ENCODE data around the gene ANKRD22.

Gene ANKRD22

GRCh38 chr10:88851706-88852105 lies at the start of gene ANKRD22:
Gene ANKRD22 (minus strand): TSS chr10:88851844. CDS start chr10:88851607, 237 bp downstream.
- no peak for DNase-seq (ENCODE audit: low read depth)
- no peak within 1 kb of the TSS for H3K4me3 ChIP-seq (ENCODE audit: low read length)

GRCh38 chr10:88899886-88900285 lies 48.2 kb upstream of the ANKRD22 start:
- no peak overlapping the region for H3K4me3 ChIP-seq (ENCODE audit: low read length)
- TF ChIP-seq CTCF (conservative IDR thresholded peaks at IDR 0.05; ENCODE audit: low read depth, low read length), result no peak
- no peak for DNase-seq (ENCODE audit: low read depth)

More at GRCh38 chr10:88851706-88852105, at the start of gene ANKRD22:
- no peak for TF ChIP-seq CTCF (conservative IDR thresholded peaks at IDR 0.05; ENCODE audit: low read depth, low read length)

DNA sequence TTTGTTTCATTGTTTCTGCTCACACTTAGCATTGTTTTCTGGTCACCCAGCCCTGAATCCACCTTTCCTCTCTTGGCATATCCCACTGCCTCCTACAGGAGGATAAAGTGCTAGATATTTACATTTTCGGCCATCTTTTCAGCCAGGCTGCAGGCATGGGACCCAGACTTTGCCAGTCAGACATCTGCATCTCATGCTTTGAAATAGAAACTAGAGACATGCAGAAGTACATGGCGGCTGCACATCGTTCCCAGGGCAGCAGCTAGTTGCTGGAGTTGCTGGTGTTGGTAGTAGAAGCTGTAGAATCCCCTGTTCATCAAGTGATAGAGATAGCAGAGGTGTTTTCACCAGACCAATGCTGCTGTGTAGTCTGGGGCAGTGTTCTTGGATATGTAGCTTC lies 47.1 kb upstream of the ANKRD22 start:
- TF ChIP-seq CTCF (conservative IDR thresholded peaks at IDR 0.05; ENCODE audit: low read depth, low read length), result no peak
- no peak for DNase-seq (ENCODE audit: low read depth)
- no peak overlapping the region for H3K4me3 ChIP-seq (ENCODE audit: low read length)

DNA sequence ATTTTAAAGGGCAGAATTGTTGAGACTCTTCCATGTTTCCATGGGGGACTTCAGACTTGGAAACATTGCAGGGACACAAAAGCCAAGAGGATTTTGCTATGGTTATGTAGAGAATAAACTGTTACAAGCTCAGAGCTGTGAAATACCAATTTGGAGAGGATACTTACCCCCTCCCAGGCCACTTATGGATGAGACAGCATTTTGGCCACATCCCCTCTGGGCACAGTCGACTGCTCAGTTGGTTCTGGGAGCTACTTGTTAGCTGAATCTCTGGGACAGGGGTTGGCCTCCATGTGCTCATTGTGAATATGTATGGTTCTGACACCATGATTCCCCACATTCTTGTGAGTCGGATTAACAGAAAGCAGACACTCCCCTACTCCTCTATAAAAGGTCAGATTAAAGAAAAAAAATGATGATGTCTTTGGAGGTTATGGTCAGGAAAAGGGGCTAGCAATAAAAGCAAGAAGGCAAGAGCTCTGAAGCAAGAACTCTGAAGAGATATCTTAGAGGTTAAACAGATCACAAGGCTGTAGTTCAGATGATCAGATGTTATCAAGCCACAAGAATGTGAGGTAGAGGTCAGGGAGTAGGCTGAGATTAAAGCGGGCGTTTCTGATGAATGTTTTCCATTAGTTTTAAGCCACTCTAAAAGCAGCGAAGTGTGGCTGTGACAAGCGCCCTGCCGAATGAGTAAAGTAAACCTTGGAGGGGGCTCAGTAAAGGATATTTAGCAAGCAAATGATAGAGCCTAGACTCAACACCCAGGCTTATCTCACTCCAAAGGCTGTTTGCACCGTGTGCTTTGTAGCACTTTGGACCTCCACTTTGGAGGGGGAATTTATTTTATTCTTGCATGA lies 45.6 kb upstream of the ANKRD22 start:
- no peak overlapping the region for H3K4me3 ChIP-seq (ENCODE audit: low read length)
- TF ChIP-seq CTCF (conservative IDR thresholded peaks at IDR 0.05; ENCODE audit: low read depth, low read length), result no peak
- no peak for DNase-seq (ENCODE audit: low read depth)

DNA sequence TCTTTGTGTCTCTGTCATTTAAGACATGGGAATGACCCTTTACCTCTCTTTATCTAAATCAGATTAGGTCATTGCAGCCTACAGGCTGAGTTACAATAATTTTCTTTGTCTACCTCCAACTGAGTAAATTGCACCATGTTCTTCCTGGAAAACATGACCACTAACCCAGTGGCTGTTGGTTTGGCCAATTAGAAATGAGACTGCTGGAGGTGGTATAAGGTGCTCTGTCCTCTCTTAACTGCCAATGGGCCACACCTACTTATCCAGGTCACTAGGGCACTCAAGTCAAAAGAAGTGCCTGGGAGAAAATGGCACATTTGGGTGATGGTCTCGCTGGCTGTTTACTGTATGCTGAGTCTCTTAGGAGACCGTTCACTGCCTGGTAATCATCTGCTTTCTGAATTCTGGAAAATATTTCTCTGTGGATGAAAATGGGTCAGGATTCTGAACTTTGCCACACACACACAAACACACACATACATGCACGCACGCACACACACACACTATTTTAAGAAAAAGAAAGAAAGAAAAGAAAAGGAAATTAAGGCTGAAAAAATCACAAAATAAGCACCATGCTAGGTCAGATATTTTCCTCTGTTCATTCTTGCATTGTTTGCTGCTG lies 44.8 kb upstream of the ANKRD22 start:
- TF ChIP-seq CTCF (conservative IDR thresholded peaks at IDR 0.05; ENCODE audit: low read depth, low read length), result no peak
- no peak overlapping the region for H3K4me3 ChIP-seq (ENCODE audit: low read length)
- no peak for DNase-seq (ENCODE audit: low read depth)

DNA sequence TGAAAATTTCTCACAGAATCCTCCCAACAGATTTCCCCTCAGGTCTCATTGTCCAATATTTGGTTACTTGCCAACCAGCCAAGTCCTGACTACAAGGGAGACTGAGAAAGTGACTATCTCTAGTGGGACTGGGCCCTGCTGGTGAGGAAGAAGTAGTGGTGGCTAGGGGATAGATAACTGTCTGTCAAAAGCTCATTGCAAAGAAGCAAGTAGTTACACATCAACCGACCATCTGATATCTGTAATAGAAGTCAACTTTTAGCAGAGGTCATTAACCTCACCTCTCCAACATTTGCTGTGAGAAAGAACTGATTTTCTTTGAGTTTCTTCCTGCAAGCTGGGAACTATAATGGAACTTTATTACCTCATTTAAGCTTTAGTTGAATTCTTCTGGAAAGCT lies 43.6 kb upstream of the ANKRD22 start:
- TF ChIP-seq CTCF (conservative IDR thresholded peaks at IDR 0.05; ENCODE audit: low read depth, low read length), result no peak
- no peak overlapping the region for H3K4me3 ChIP-seq (ENCODE audit: low read length)
- no peak for DNase-seq (ENCODE audit: low read depth)

- H3K4me3 ChIP-seq (ENCODE audit: low read length), result no peak overlapping the region
- no peak for TF ChIP-seq CTCF (conservative IDR thresholded peaks at IDR 0.05; ENCODE audit: low read depth, low read length)
- no peak for DNase-seq (ENCODE audit: low read depth)
Observed at GRCh38 chr10:88893611-88894010, 42.0 kb upstream of the ANKRD22 start.

Data from retinal pigment epithelial cell (primary cell).